HG03025 (cell line): ENCODE measurements around the gene FRMD7.

ENCODE experiments used
- ATAC-seq: cut with Tn5 transposase; IDR thresholded peaks from one replicate; pipeline ENCODE4 v1.9.1; 2021; ENCODE audit warnings: mild to moderate bottlenecking, moderate library complexity; ENCODE audit not compliant: unreplicated experiment, low FRiP score

Gene FRMD7

DNA sequence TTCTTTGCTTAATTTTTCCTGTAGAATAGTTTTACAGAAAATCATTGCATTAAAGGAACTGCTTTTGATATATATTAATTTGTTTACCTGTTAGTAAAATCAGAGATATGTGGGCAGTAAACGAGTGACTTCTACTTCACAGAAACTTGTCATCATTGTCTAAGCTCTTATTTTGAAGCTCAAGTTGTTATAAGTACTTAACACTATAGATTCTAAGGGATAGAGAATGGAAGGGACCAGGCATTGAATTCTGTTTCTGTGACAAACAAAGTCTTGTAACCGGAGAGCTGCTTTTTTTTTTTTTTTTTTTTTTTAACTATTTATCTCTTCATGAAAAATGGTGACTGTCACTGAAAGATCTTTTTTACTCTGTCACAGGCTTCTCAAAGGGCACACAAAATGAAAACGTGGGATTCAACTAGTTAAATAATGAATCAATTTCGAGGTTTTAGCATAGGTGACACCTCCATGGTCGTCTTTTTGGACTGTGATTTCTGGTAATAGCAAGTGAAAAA, 90.3 kb downstream of the FRMD7 start:
- no peak for ATAC-seq

DNA sequence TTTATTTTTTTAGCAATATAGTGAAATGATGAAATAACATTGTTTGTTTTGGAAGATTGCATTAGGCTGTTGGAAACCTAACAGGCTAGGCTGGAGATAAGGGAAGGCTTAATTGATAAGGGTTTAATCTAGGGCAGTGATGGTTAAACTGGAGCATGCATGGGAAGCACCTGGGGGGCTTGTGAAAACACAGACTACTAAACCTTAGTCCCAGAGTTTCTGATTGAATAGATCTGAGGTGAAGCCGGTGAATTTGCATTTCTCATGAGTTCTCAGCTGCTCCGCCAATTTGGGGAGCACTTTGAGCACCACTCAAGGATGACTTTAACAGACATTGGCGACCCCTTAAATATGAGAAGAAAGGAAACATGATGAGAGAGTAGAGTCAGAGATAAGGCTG, 93.2 kb downstream of the FRMD7 start:
- no peak for ATAC-seq

DNA sequence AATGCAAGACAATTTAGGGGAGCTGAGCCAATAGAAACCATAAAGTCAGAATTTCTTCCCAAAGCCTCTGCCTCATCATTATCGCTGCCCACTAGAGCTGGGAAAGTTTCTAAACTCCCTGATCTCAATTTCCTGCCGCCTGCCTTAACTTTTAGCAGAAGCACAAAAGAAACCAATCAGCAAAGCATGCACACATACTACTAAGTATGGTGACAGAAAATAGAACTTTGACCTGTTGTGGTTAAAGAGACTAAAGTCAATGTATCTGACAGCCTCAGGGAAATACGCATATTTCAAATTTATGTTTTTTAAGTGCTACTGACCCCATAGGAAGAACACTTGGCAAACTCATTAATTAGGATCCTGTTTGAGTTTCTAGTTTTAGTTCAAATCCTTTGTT, 94.7 kb downstream of the FRMD7 start:
- ATAC-seq, result no peak

DNA sequence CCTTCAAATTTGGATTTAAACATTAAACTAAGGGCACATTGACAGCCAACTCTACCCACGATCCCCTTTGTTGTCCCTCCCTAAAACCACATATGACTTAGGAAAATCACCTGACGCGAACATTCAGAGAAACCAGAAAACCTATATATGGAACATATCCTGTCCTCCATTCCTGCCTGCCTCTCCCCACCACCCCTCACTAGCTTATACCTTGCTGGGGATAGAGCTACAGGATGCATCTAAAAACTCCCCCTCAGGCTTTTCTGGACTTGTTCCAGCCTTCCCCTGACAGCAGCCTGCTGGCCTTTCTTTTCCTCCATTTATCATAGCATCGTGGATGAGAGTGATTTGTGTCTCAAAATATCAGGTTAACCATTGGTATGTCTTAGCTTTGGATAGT, 96.0 kb downstream of the FRMD7 start:
- no peak for ATAC-seq

DNA sequence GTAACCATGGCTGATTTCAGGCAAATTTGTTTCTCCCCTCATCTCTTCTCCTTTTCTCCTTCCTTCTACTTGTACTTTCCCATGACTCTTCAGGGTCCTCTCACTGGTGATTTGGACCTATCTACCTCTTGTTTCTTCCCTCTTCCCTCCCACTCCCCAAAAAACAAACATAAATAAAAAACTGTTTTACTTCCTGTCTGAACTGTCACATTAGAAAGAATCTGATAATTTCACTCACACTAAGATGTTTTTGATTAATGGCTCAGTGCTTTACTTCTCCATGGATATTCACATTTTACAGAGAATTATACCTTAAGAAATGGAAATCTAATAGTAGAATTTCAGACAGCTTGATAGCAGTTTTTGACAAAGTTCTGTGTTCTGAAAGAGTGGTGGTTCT, 97.6 kb downstream of the FRMD7 start:
- ATAC-seq, result no peak
